Type B pancreatic cell (in vitro differentiated cells): ENCODE results near the gene ZCCHC14. TPM values are rescaled to one million over a fixed set of nuclear protein-coding genes. Genes with fewer than 3 reads are reported as not detected.
"Not testable (repeated sequence)": the region's sequence is repeated elsewhere in the genome, so short reads cannot be mapped to it uniquely, and the experiment has no call there.

Experiments used
- DNase-seq: peaks from one replicate; pipeline ENCODE4 v3.0.0; 2021; ENCODE audit warnings: mixed read lengths; ENCODE audit not compliant: unreplicated experiment; ENCODE audit errors: extremely low spot score
- H3K27ac Mint-ChIP-seq: 2 replicates; pipeline ENCODE4 v1.8.0; 2021; ENCODE audit warnings: mild to moderate bottlenecking, mixed read lengths
- H3K27me3 Mint-ChIP-seq: 2 replicates; pipeline ENCODE4 v1.8.0; 2021; ENCODE audit warnings: mixed read lengths
- H3K36me3 Mint-ChIP-seq: 2 replicates; pipeline ENCODE4 v1.8.0; 2021; ENCODE audit warnings: mixed read lengths
- H3K4me1 Mint-ChIP-seq: one replicate; pipeline ENCODE4 v1.8.0; 2021; ENCODE audit warnings: mixed read lengths; ENCODE audit not compliant: unreplicated experiment
- H3K4me3 Mint-ChIP-seq: 2 replicates; pipeline ENCODE4 v1.8.0; 2021; ENCODE audit warnings: mild to moderate bottlenecking, mixed read lengths
- H3K9me3 Mint-ChIP-seq: 2 replicates; pipeline ENCODE4 v1.8.0; 2021; ENCODE audit warnings: mixed read lengths
- CTCF ChIP-seq: fragments of 200-600 bp; sonication (generic); conservative IDR thresholded peaks from 2 replicates; pipeline ENCODE4 v1.5.0; 2021; ENCODE audit warnings: antibody characterized with exemption, mild to moderate bottlenecking
- total RNA-seq: library from RNA; stranded (reverse); gene quantifications from 2 replicates; pipeline ENCODE4 v1.2.1, GENCODE V29; 2021; ENCODE audit warnings: low replicate concordance

The ZCCHC14 gene
- total RNA-seq, 1 donor from 2014 or later: 32.3 TPM

DNA sequence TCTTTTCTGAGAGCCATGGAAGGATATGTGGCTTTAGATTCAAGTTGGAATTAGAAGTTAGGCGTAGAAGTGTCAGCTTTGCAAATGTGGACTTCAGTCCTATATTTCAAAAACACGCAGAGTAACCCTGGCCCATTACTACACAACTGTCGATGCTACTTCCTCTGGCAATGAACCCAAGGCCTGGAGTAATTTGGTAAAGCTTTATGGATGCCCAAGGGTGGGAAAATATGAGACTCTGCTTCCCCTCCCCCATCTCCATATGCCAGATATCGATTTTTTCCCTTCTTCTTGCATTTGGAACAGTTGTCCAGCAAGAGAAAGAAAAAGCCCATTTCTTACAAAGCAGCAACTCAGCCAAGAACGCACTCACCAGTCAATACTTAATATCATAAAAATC, 103.6 kb downstream of the ZCCHC14 start:
- H3K4me1 Mint-ChIP-seq: peaks cover 31% of the 10 kb centered on the region
- no peak for DNase-seq
- peak overlapping the region; percentile 61 for H3K27ac Mint-ChIP-seq
- no peaks in the 10 kb centered on the region for H3K9me3 Mint-ChIP-seq
- H3K4me3 Mint-ChIP-seq: peak overlapping the region; percentile 27
- H3K27me3 Mint-ChIP-seq: no peaks in the 10 kb centered on the region
- H3K36me3 Mint-ChIP-seq: peaks cover under 1% of the 10 kb centered on the region
- no peak for TF ChIP-seq CTCF

DNA sequence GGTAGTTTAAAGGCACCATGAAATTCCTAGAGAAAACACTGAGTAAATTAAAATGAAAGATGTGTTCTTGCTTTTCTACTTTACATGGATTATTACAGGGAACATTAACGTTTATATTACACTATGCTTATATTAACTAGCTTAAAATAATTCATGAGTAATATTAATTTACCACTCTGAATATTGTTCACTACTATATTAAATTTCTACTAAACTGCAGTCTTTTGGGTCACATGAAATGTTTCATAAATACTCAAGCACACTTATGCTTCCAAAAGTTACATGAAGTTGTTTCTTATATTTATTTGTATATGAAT, 104.0 kb downstream of the ZCCHC14 start:
- H3K4me3 Mint-ChIP-seq: peak overlapping the region; percentile 82
- DNase-seq: no peak
- TF ChIP-seq CTCF: no peak
- no peaks in the 10 kb centered on the region for H3K9me3 Mint-ChIP-seq
- no peaks in the 10 kb centered on the region for H3K36me3 Mint-ChIP-seq
- H3K4me1 Mint-ChIP-seq: peaks cover 27% of the 10 kb centered on the region
- H3K27me3 Mint-ChIP-seq: peaks cover 3% of the 10 kb centered on the region
- H3K27ac Mint-ChIP-seq: peak overlapping the region; percentile 98

DNA sequence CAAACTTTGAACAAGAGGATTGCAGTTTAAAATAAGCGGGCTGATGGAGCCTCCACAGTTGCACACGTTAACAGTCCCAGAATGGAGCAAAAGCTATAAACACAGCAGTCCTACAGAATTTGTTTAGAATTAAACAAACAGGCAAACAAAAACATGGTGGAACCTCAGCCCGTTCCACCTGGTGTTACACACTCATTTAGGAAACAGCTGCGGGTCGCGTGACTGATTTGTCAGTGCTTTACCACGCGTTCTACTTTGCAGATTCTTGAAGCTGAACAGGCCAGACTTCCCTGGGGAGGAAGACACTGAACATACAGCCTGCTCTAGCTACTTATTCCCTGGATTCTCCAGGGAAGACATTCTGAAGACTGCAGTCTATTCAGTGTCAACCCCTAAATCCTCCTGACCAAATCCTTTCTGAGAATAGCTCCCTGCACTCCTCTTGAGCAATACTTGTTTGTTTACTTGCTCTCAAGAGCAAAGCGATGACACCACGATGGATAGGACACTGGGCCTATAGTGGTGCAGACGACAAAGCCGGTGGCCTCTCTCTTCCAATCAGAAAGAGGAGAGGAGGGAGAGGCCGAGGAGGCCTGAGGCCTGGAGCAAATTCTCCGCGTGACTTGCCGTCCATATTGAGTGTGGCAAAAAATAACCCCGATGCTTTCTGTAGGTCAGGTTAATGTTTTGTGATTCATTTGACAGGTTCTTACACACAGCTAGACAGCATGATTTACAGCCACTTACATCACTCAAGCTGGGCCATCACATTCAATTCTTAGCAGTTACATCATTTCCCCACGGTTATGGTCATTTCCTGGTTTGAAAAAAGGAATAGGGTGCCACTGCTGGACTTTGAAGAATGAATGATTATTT, 104.6 kb downstream of the ZCCHC14 start:
- DNase-seq: no peak
- peaks cover 3% of the 10 kb centered on the region for H3K27me3 Mint-ChIP-seq
- no peaks in the 10 kb centered on the region for H3K36me3 Mint-ChIP-seq
- H3K4me1 Mint-ChIP-seq: peaks cover 21% of the 10 kb centered on the region
- TF ChIP-seq CTCF: no peak
- H3K4me3 Mint-ChIP-seq: peak overlapping the region; percentile 82
- H3K27ac Mint-ChIP-seq: peak overlapping the region; percentile 98
- no peaks in the 10 kb centered on the region for H3K9me3 Mint-ChIP-seq

DNA sequence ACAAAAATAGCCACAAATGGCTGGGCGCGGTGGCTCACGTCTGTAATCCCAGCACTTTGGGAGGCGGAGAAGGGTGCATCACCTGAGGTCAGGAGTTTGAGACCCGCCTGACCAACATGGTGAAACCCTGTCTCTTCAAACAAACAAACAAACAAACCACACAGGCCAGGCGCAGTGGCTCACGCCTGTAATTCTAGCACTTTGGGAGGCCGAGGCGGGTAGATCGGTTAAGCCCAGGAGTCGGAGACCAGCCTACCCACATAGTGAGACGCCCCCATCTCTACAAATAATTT, 108.0 kb downstream of the ZCCHC14 start:
- H3K36me3 Mint-ChIP-seq, DNase-seq, H3K9me3 Mint-ChIP-seq, H3K27me3 Mint-ChIP-seq: not testable (repeated sequence)
- Mint-ChIP-seq H3K4me3 (peak overlapping the region; percentile 93), H3K27ac (peak overlapping the region; percentile 69), H3K4me1 (peaks cover 41% of the 10 kb centered on the region)

DNA sequence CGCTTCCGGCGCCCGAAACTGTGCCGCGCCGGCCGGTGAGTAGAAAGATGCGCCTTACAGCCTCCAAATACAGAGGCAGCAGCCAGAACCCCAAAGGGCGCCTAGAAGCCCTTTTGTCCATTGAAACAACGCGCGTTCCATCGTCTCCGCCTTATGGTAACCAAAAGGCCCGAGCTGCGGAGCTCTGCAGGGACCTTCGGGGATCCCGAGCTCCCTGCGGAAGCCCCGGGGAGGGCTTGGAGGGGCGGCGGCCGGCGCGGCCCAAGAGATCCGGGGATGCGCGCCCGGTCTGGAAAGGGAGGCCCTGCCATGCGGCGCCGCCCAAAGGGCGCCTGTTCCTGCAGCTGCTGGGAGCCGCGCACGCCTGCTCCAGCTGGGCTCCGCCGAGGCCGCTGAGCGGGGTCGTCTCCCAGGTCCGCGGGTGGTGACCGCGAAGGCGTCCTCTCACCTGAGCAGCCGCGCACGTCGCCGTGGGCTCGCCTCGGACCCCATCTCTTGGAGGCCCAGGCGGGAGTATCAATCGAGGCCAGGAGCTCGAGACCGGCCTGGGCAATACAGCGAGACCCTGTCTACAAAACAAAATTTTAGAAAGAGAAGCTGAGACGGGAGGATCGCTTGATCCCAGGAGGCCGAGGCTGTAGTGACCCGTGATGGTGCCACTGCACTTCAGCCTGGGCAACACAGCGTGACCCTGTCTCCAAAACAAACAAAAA, 108.5 kb downstream of the ZCCHC14 start:
- Mint-ChIP-seq H3K27ac (peak overlapping the region; percentile 99), H3K9me3 (no peaks in the 10 kb centered on the region), H3K4me1 (peaks cover 41% of the 10 kb centered on the region), H3K27me3 (peaks cover 3% of the 10 kb centered on the region), H3K4me3 (peak overlapping the region; percentile 93), H3K36me3 (no peaks in the 10 kb centered on the region)
- DNase-seq: no peak
- no peak for TF ChIP-seq CTCF

- H3K36me3 Mint-ChIP-seq: no peaks in the 10 kb centered on the region
- H3K27ac Mint-ChIP-seq: peak within 1 kb of the TSS; percentile 99
- H3K27me3 Mint-ChIP-seq: peaks cover 3% of the 10 kb centered on the region
- DNase-seq: peak; percentile 98
- H3K4me1 Mint-ChIP-seq: peaks cover 40% of the 10 kb centered on the region
- no peaks in the 10 kb centered on the region for H3K9me3 Mint-ChIP-seq
- TF ChIP-seq CTCF: no peak
- peak within 1 kb of the TSS; percentile 93 for H3K4me3 Mint-ChIP-seq
These were observed 109.2 kb downstream of the ZCCHC14 start, which contains the start of gene FBXO31 for GRCh38 chr16:87383505-87384161. FBXO31 (minus strand) TSS chr16:87383776; CDS start chr16:87383744, 32 bp downstream.
